Liver (tissue), 3 donors: ENCODE results near the gene DTNA.

ENCODE experiments used
- CTCF ChIP-seq: fragments of 150-350 bp; IDR thresholded peaks from 2 replicates; pipeline ENCODE4 v1.5.1; 2017; ENCODE audit warnings: improper control_type of control experiment, low read depth, low read length; ENCODE audit not compliant: missing input control
- JUND ChIP-seq, 2 donors: IDR thresholded peaks; 2 replicates each; pipeline ENCODE4 v1.6.1; 2016; ENCODE audit warnings: antibody characterized with exemption in 2 of 2
- MAX ChIP-seq: IDR thresholded peaks from 2 replicates; pipeline ENCODE4 v1.6.1; 2016; ENCODE audit warnings: antibody characterized with exemption
- TAF1 ChIP-seq: conservative IDR thresholded peaks from 2 replicates; pipeline ENCODE4 v1.6.1; 2016; ENCODE audit warnings: antibody characterized with exemption, mild to moderate bottlenecking
- YY1 ChIP-seq: IDR thresholded peaks from 2 replicates; pipeline ENCODE4 v1.6.1; 2016; ENCODE audit warnings: antibody characterized with exemption, mild to moderate bottlenecking
- ZBTB33 ChIP-seq: IDR thresholded peaks from 2 replicates; pipeline ENCODE4 v1.6.1; 2016; ENCODE audit warnings: antibody characterized with exemption
- donor health status: healthy.
- donor health status: healthy.

DNA sequence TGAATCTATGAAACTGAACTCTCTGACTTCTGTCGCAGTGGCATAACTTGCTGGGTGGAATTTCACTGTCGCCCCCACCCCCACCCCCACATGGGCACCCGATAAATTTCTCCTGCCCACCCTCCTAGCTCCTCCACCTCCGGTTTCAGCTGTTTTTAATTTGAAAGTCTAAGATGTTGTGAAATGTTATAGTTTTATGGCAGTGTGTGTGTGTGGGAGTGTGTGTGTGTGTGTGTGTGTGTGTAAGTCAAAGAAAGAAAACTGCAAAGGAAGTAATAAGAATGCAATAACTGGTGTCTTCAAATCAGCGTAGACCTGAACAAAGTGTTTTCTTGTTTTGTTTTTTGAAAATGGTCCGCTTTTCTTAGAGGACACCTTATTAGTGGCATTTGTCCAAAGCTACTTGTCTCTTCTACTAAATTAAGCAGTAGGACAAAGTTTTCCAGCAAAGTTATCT is 388 bp downstream of the DTNA start:
- no peak for TF ChIP-seq JUND (IDR thresholded peaks at IDR 0.05)
- no peak for TF ChIP-seq CTCF
- no peak for TF ChIP-seq ZBTB33
- TF ChIP-seq TAF1, result no peak
- TF ChIP-seq YY1, result no peak
- no peak for TF ChIP-seq MAX
